Calu3 (cell line): Measurements from ENCODE around the gene OCRL. TPM values are rescaled to one million over a fixed set of nuclear protein-coding genes. Genes with fewer than 3 reads are reported as not detected.

ENCODE experiments used
- BruUV-seq: library from RNA; stranded (reverse); fragments of 400-500 nt; replicated peaks from 2 replicates; lab custom pipeline; 2021; lab: Mats Ljungman, UMichigan
- CTCF ChIA-PET: fragments of 300-600 bp; sonication (Branson Sonifier 250); formaldehyde crosslinking; loops from one replicate; lab custom pipeline; 2022; ENCODE audit warnings: antibody characterized with exemption; lab: Charles Lee
- DNase-seq: peaks from one replicate; pipeline ENCODE4 v3.0.0; 2022
- H3K27ac Mint-ChIP-seq: one replicate; pipeline ENCODE4 v1.8.0; 2022; ENCODE audit warnings: mixed read lengths; ENCODE audit not compliant: unreplicated experiment
- H3K27me3 Mint-ChIP-seq: one replicate; pipeline ENCODE4 v1.8.0; 2022; ENCODE audit warnings: mixed read lengths; ENCODE audit not compliant: unreplicated experiment
- H3K36me3 Mint-ChIP-seq: one replicate; pipeline ENCODE4 v1.8.0; 2022; ENCODE audit warnings: mild to moderate bottlenecking, moderate library complexity, mixed read lengths; ENCODE audit not compliant: insufficient read depth, unreplicated experiment
- H3K4me1 Mint-ChIP-seq: one replicate; pipeline ENCODE4 v1.8.0; 2022; ENCODE audit warnings: mild to moderate bottlenecking, low read depth, mixed read lengths; ENCODE audit not compliant: unreplicated experiment
- H3K4me3 Mint-ChIP-seq: one replicate; pipeline ENCODE4 v1.8.0; 2022; ENCODE audit warnings: mild to moderate bottlenecking, low read depth, moderate library complexity, mixed read lengths; ENCODE audit not compliant: unreplicated experiment
- H3K9me3 Mint-ChIP-seq: one replicate; pipeline ENCODE4 v1.8.0; 2022; ENCODE audit warnings: low read depth, mixed read lengths; ENCODE audit not compliant: unreplicated experiment
- CTCF ChIP-seq: fragments of 200-600 bp; IDR thresholded peaks from one replicate; pipeline ENCODE4 v1.8.0; 2022; ENCODE audit warnings: antibody characterized with exemption; ENCODE audit not compliant: unreplicated experiment
- intact Hi-C: fragments of 100-400 bp; cut with micrococcal nuclease; formaldehyde crosslinking; loops from one replicate; pipeline ENCODE4 v1.10.0; 2022; ENCODE audit not compliant: unreplicated experiment
- total RNA-seq: library from RNA; stranded (reverse); gene quantifications from 2 replicates; pipeline ENCODE4 v1.2.3, GENCODE V29; 2022

Gene OCRL
- total RNA-seq, 1 experiment from 2014 or later, result 30.7 TPM

- Mint-ChIP-seq H3K27ac (no peak overlapping the region), H3K27me3 (peaks cover 18% of the 10 kb centered on the region), H3K9me3 (no peaks in the 10 kb centered on the region), H3K4me3 (no peak overlapping the region), H3K36me3 (no peaks in the 10 kb centered on the region), H3K4me1 (no peaks in the 10 kb centered on the region)
- intact Hi-C loops, result no loop called here
- CTCF ChIA-PET, result no interaction called here
- no peak for TF ChIP-seq CTCF
- DNase-seq, result no peak
- no TSS peak for BruUV-seq
These were observed 72.3 kb downstream of the OCRL start for GRCh38 chrX:129612396-129612795.

GRCh38 chrX:129613596-129613995 lies 73.5 kb downstream of the OCRL start:
- no peak for TF ChIP-seq CTCF
- Mint-ChIP-seq H3K36me3 (no peaks in the 10 kb centered on the region), H3K4me1 (no peaks in the 10 kb centered on the region), H3K27me3 (peaks cover 9% of the 10 kb centered on the region), H3K4me3 (no peak overlapping the region), H3K9me3 (no peaks in the 10 kb centered on the region), H3K27ac (no peak overlapping the region)
- DNase-seq, result no peak
- BruUV-seq, result no TSS peak
- intact Hi-C loops, result no loop called here
- CTCF ChIA-PET, result no interaction called here

GRCh38 chrX:129614481-129615255 lies 74.6 kb downstream of the OCRL start:
- intact Hi-C loops, result no loop called here
- no peak for DNase-seq
- TF ChIP-seq CTCF, result no peak
- no peak overlapping the region for H3K27ac Mint-ChIP-seq
- CTCF ChIA-PET, result no interaction called here
- BruUV-seq, result no TSS peak
- H3K36me3 Mint-ChIP-seq, result no peaks in the 10 kb centered on the region
- no peaks in the 10 kb centered on the region for H3K9me3 Mint-ChIP-seq
- no peaks in the 10 kb centered on the region for H3K4me1 Mint-ChIP-seq
- H3K27me3 Mint-ChIP-seq, result no peaks in the 10 kb centered on the region
- H3K4me3 Mint-ChIP-seq, result no peak overlapping the region

GRCh38 chrX:129617420-129617819 lies 77.4 kb downstream of the OCRL start:
- no TSS peak for BruUV-seq
- TF ChIP-seq CTCF, result no peak
- CTCF ChIA-PET, result no interaction called here
- DNase-seq, result no peak
- no peaks in the 10 kb centered on the region for H3K9me3 Mint-ChIP-seq
- no peak overlapping the region for H3K27ac Mint-ChIP-seq
- H3K27me3 Mint-ChIP-seq, result no peaks in the 10 kb centered on the region
- intact Hi-C loops, result no loop called here
- H3K36me3 Mint-ChIP-seq, result no peaks in the 10 kb centered on the region
- no peaks in the 10 kb centered on the region for H3K4me1 Mint-ChIP-seq
- no peak overlapping the region for H3K4me3 Mint-ChIP-seq
